ENCODE data around the gene EMCN. TPM values are rescaled to one million over a fixed set of nuclear protein-coding genes. Genes with fewer than 3 reads are reported as not detected.

The EMCN gene
- total and polyA plus RNA-seq, 2 of the 8 experiments (the other 6 are each of a cell fraction or from before 2014, with no cell fraction given), result not detected

DNA sequence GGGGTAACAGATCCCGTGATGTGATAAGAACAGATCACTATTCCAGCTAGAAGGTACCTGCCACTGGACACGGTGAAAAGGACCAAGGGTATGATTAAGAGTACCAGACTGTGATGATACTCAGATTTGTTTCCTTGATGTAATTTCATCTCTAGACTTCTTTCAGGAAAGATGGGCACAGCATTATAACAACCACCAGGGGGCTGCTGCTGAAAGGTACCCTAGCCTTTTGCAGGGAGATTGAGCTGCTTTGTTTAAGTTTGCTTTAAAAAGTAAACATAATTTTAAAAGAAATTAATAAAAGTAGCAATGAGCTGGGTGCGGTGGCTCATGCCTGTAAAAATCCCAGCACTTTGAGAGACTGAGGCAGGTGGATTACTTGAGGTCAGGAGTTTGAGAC, 145.4 kb downstream of the EMCN start:
- CTCF ChIA-PET (ENCODE audit: partially characterized antibody), result interaction anchor here (0.6 to 2.9 kb wide), 16 partner anchors 9 to 397 kb away, joined by 3 to 17 read pairs (median 4); no protein-coding TSS in a partner anchor
- TF ChIP-seq HDAC2 (IDR thresholded peaks at IDR 0.05; ENCODE audit: borderline replicate concordance in 1 of 2, low read depth in 2 of 2, low read length in 2 of 2), result no peak
- TF ChIP-seq, protein P1, sequence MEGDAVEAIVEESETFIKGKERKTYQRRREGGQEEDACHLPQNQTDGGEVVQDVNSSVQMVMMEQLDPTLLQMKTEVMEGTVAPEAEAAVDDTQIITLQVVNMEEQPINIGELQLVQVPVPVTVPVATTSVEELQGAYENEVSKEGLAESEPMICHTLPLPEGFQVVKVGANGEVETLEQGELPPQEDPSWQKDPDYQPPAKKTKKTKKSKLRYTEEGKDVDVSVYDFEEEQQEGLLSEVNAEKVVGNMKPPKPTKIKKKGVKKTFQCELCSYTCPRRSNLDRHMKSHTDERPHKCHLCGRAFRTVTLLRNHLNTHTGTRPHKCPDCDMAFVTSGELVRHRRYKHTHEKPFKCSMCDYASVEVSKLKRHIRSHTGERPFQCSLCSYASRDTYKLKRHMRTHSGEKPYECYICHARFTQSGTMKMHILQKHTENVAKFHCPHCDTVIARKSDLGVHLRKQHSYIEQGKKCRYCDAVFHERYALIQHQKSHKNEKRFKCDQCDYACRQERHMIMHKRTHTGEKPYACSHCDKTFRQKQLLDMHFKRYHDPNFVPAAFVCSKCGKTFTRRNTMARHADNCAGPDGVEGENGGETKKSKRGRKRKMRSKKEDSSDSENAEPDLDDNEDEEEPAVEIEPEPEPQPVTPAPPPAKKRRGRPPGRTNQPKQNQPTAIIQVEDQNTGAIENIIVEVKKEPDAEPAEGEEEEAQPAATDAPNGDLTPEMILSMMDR (IDR thresholded peaks at IDR 0.05; ENCODE audit: control extremely low read depth in 1 of 3, insufficient read depth in 1 of 3, low read depth in 1 of 3, low read length in 3 of 3), result peak in 2 of 3 experiments; percentile 39 to 57; a peak in 2 of 4 replicates
- no peak for TF ChIP-seq GTF2F1 (IDR thresholded peaks at IDR 0.05; ENCODE audit: borderline replicate concordance, low read depth, low read length)
- peak; percentile 32 to 43; a peak in 3 of 4 replicates for TF ChIP-seq RAD21 (IDR thresholded peaks at IDR 0.05 in 1 of 2, conservative IDR thresholded peaks at IDR 0.05 in 1 of 2; ENCODE audit: low read depth in 2 of 2, low read length in 2 of 2)
- POLR2A ChIA-PET (ENCODE audit: partially characterized antibody), result no interaction called here

More for the DNA sequence above, 145.4 kb downstream of the EMCN start:
- H2BK15ac ChIP-seq (ENCODE audit: low read length), result no peak overlapping the region
- H3K36me3 ChIP-seq (ENCODE audit: control insufficient read depth in 2 of 4, insufficient read depth in 4 of 4, low read length in 3 of 4), result no peaks in the 10 kb centered on the region
- H3K18ac ChIP-seq (ENCODE audit: extremely low read depth, low read length), result no peak overlapping the region
- H2BK120ac ChIP-seq (replicated peaks; ENCODE audit: low read depth, low read length), result no peak overlapping the region
- FAIRE-seq (no peak), DNase-seq (ENCODE audit: low read depth in 1 of 2, low spot score in 2 of 2) (peak in 1 of 2 experiments; percentile 44)
- H3K79me1 ChIP-seq (ENCODE audit: low read depth, low read length), result no peaks in the 10 kb centered on the region
- H3K4me2 ChIP-seq (ENCODE audit: insufficient read depth in 1 of 2, low read depth in 2 of 2, low read length in 2 of 2), result no peak overlapping the region
- H4K20me1 ChIP-seq (replicated peaks in 1 of 2; ENCODE audit: control insufficient read depth in 1 of 2, insufficient read depth in 2 of 2, low read length in 2 of 2), result no peaks in the 10 kb centered on the region
- no peak overlapping the region for H3K27ac ChIP-seq (ENCODE audit: low read depth, low read length)
- H3K4me3 ChIP-seq (ENCODE audit: extremely low read depth in 1 of 4, insufficient read depth in 2 of 4, low read depth in 3 of 4, low read length in 4 of 4), result no peak overlapping the region
- no peak overlapping the region for H3K14ac ChIP-seq (ENCODE audit: insufficient read length)
- no peak overlapping the region for H4K91ac ChIP-seq (replicated peaks; ENCODE audit: insufficient read length, low read length)
- no peaks in the 10 kb centered on the region for H3K79me2 ChIP-seq (ENCODE audit: control insufficient read depth in 1 of 2, insufficient read depth in 2 of 2, low read length in 2 of 2)
- no peak overlapping the region for H2BK5ac ChIP-seq (ENCODE audit: low read depth, low read length)
- H3K4me1 ChIP-seq (replicated peaks in 1 of 4; ENCODE audit: control insufficient read depth in 3 of 4, insufficient read depth in 4 of 4, low read length in 3 of 4), result no peaks in the 10 kb centered on the region
- 87% methylated on average over 3 of the region's 3 CpGs; no CpG with 5 or more reads in 1 of the 2 experiments for WGBS, 2 experiments (ENCODE audit: extremely low coverage in 1 of 2, insufficient coverage in 1 of 2, insufficient read length in 1 of 2, insufficient replicate concordance in 2 of 2, low coverage in 1 of 2, low lambda C conversion rate in 2 of 2, missing lambda C conversion rate in 1 of 2)
- H3K23ac ChIP-seq (ENCODE audit: insufficient read length), result no peak overlapping the region
- no peak overlapping the region for H3K56ac ChIP-seq (replicated peaks; ENCODE audit: insufficient read length, low read depth, low read length)
- H3K9me3 ChIP-seq (ENCODE audit: insufficient read depth in 2 of 2, low read depth in 1 of 2, low read length in 1 of 2), result no peaks in the 10 kb centered on the region
- no peak overlapping the region for H2BK20ac ChIP-seq (ENCODE audit: low read length)
- H3K23me2 ChIP-seq (ENCODE audit: low read depth, low read length), result no peaks in the 10 kb centered on the region
- H2BK12ac ChIP-seq (ENCODE audit: low read depth, low read length), result no peak overlapping the region
- H2AFZ ChIP-seq (ENCODE audit: low read length), result no peak overlapping the region
- no peak overlapping the region for H3K4ac ChIP-seq (replicated peaks; ENCODE audit: insufficient read length, low read depth, low read length)
- H4K8ac ChIP-seq (ENCODE audit: extremely low read depth, insufficient read depth, low read length), result no peak overlapping the region
- no peak overlapping the region for H3K9ac ChIP-seq (replicated peaks in 1 of 4; ENCODE audit: extremely low read depth in 1 of 4, low read depth in 3 of 4, low read length in 3 of 4)
- no peak overlapping the region for H4K5ac ChIP-seq (ENCODE audit: insufficient read length, low read depth, low read length)
- H2AK5ac ChIP-seq (ENCODE audit: low read depth, low read length), result no peak overlapping the region
- no peaks in the 10 kb centered on the region for H3K27me3 ChIP-seq (replicated peaks in 1 of 4; ENCODE audit: control insufficient read depth in 3 of 4, extremely low read depth in 1 of 4, insufficient read depth in 3 of 4, low read length in 3 of 4)
